NB4 (cell line): ENCODE measurements around the gene MDC1.
A peak's percentile ranks its signal among the peaks of the same experiment; 100 is the strongest.
"Not testable (repeated sequence)": the region's sequence is repeated elsewhere in the genome, so short reads cannot be mapped to it uniquely, and the experiment has no call there.

Experiments
- DNase-seq: peaks from one replicate; pipeline ENCODE4 v3.0.0; 2010; ENCODE audit warnings: low read depth
- H3K4me3 ChIP-seq: one replicate; pipeline ENCODE4 v1.5.1; 2011; ENCODE audit warnings: mild to moderate bottlenecking, low read depth, low read length, moderate library complexity
- MAX ChIP-seq: IDR thresholded peaks from 2 replicates; pipeline ENCODE4 v1.6.1; 2011; ENCODE audit warnings: low read depth, low read length
- MYC ChIP-seq: IDR thresholded peaks from 2 replicates; pipeline ENCODE4 v1.6.1; 2011; ENCODE audit warnings: low read depth, low read length
- POLR2A ChIP-seq: IDR thresholded peaks from 2 replicates; pipeline ENCODE4 v1.6.1; 2011; ENCODE audit warnings: mild to moderate bottlenecking; ENCODE audit not compliant: insufficient read length; ENCODE audit errors: extremely low read depth
- TF ChIP-seq, protein P1 (sequence below): IDR thresholded peaks from one replicate; pipeline ENCODE4 v1.5.1; 2012; ENCODE audit warnings: low read depth, low read length

The MDC1 gene

DNA sequence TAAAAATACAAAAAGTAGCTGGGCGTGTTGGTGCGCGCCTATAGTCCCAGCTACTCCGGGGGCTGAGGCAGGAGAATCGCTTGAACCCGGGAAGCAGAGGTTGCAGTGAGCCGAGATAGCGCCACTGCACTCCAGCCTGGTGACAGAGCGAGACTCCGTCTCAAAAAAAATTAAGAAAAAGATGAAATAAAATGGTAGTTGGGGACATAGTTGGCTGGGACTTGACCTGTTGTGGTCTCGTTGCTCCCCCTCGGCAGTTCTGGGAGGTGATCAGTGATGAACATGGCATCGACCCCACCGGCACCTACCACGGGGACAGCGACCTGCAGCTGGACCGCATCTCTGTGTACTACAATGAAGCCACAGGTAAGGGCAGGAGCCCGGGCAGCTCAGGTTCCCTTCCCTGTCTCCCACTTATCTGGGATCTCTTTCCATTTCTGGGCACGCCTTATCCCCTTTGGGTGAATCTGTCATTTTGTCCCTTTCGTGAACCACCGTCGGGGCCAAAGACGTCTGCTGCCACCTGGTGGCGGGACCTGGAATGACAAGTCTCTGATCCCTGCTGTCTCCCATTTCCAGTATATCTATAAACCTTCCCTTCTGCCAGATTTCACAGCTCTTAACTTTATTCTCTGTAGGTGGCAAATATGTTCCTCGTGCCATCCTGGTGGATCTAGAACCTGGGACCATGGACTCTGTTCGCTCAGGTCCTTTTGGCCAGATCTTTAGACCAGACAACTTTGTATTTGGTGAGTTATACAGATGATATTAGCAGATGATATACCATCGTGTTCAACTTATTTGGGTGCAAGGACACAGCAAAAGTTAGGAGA lies 5.4 kb upstream of the MDC1 start:
- peak; percentile 84 for DNase-seq
- peak overlapping the region; percentile 94 for H3K4me3 ChIP-seq
- TF ChIP-seq MYC, result no peak
- TF ChIP-seq, protein P1, sequence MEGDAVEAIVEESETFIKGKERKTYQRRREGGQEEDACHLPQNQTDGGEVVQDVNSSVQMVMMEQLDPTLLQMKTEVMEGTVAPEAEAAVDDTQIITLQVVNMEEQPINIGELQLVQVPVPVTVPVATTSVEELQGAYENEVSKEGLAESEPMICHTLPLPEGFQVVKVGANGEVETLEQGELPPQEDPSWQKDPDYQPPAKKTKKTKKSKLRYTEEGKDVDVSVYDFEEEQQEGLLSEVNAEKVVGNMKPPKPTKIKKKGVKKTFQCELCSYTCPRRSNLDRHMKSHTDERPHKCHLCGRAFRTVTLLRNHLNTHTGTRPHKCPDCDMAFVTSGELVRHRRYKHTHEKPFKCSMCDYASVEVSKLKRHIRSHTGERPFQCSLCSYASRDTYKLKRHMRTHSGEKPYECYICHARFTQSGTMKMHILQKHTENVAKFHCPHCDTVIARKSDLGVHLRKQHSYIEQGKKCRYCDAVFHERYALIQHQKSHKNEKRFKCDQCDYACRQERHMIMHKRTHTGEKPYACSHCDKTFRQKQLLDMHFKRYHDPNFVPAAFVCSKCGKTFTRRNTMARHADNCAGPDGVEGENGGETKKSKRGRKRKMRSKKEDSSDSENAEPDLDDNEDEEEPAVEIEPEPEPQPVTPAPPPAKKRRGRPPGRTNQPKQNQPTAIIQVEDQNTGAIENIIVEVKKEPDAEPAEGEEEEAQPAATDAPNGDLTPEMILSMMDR, result peak; percentile 89

GRCh38 chr6:30722025-30722279 lies 4.9 kb upstream of the MDC1 start:
- H3K4me3 ChIP-seq, result peak overlapping the region; percentile 94
- DNase-seq, result peak; percentile 66

DNA sequence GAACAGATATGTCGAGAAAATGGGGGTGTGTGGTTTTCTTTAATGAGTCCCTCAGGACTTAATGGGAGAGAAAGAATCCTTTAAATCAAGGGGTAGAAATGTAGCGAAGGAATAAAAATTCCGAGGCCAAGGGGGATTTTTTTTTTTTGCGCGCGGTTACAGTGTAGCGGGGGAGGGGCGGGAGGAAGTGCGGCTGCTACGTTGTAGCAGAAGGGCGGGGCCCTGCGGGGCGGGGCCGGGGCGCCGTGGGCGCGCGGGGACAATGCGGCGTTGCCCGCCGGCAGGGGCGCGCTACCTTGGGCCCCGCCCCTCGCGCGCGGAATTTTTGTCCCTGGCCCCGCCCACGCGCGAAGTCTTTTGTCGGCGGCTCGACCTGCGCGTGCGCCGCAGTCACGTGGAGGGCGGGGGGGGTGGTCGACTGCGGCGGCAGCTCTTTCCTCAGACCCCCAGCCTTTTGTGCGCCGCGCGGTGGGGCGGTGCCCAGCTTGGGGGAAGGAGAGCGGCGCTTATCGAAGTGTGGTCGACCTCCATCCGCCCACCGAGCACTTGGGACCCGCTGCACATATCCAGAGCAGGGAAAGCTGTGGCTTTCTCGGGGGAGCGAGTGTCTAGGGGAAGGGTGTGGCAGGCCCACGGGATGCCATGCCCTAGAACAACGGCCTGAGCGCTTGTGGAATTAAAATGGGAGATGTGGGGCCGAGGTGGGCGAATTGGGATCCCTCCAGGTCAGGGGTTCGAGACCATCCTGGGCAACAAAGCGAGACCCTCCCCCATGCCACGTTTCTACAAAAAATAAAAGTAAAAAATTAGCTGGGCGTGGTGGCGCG lies 4.3 kb upstream of the MDC1 start:
- peak overlapping the region; percentile 100 for H3K4me3 ChIP-seq
- TF ChIP-seq MAX (peak; percentile 79), MYC (no peak; the same call in 1 of the 2 replicates), POLR2A (peak; percentile 37)
- TF ChIP-seq, protein P1, result peak; percentile 15
- DNase-seq, result peak; percentile 91

- TF ChIP-seq, protein P1, result no peak
- TF ChIP-seq POLR2A (no peak), MYC (peak; percentile 60), MAX (no peak)
- DNase-seq, result peak; percentile 90
- H3K4me3 ChIP-seq, result peak overlapping the region; percentile 100
These were observed 3.7 kb upstream of the MDC1 start for GRCh38 chr6:30720738-30721197.

GRCh38 chr6:30719791-30720737 lies 3.0 kb upstream of the MDC1 start, which contains the start of gene TUBB:
Gene TUBB, plus strand, starts transcription at chr6:30720352. Its CDS starts 155 bp downstream, at chr6:30720507.
- peak within 1 kb of the TSS; percentile 100 for H3K4me3 ChIP-seq
- TF ChIP-seq, protein P1, result no peak
- TF ChIP-seq MAX (peak; percentile 60), MYC (peak; percentile 77), POLR2A (peak; percentile 94)
- peak; percentile 99 for DNase-seq

DNA sequence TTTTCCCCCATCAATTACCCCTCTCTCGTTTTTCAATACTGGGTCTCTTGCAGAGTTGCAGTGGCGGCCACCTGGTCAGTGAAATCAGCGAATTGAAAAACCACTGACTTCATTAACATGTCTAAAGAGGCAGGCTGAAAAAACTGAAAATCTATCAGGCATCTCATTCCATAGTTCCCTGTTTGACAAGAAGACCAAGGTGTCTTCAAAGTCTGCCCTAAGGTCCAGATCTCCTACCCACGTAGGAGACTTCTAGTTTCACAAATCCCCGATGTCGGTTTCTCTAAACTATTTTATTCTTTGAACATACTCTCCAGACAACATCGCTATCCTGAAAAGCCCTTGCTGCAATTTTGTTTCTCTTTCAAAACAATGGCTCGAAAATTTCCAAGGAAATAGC lies 2.3 kb upstream of the MDC1 start:
- no peak for DNase-seq
- H3K4me3 ChIP-seq, result peak overlapping the region; percentile 100
- no peak for TF ChIP-seq MAX
- TF ChIP-seq, protein P1, result no peak
- TF ChIP-seq POLR2A, result no peak
- no peak for TF ChIP-seq MYC

- H3K4me3 ChIP-seq, result peak overlapping the region; percentile 100
- not testable (repeated sequence) for DNase-seq
These were observed 1.0 kb upstream of the MDC1 start for GRCh38 chr6:30717845-30718720.
